KMS-11 (cell line): ENCODE measurements around the gene FRMD8.
A peak's percentile ranks its signal among the peaks of the same experiment; 100 is the strongest.

Experiments
- H2AFZ ChIP-seq: fragments of 200-600 bp; sonication (generic); 2 replicates; pipeline ENCODE4 v1.6.1; 2016; ENCODE audit warnings: antibody characterized with exemption, mixed run types, low read depth
- H3K27ac ChIP-seq: fragments of 200-600 bp; sonication (generic); 2 replicates; pipeline ENCODE4 v1.6.1; 2016; ENCODE audit warnings: mild to moderate bottlenecking, mixed run types
- H3K27me3 ChIP-seq: fragments of 200-600 bp; sonication (generic); 2 replicates; pipeline ENCODE4 v1.6.1; 2017; ENCODE audit warnings: mild to moderate bottlenecking, low read depth, mixed run types, moderate library complexity; ENCODE audit not compliant: insufficient read depth
- H3K36me3 ChIP-seq: fragments of 200-600 bp; sonication (generic); 2 replicates; pipeline ENCODE4 v1.6.1; 2017; ENCODE audit warnings: mild to moderate bottlenecking, mixed run types; ENCODE audit not compliant: insufficient read depth
- H3K4me1 ChIP-seq: fragments of 200-600 bp; sonication (generic); 2 replicates; pipeline ENCODE4 v1.6.1; 2016; ENCODE audit warnings: mild to moderate bottlenecking, low read depth, mixed run types; ENCODE audit not compliant: poor library complexity, severe bottlenecking
- H3K4me2 ChIP-seq: fragments of 200-600 bp; sonication (generic); 2 replicates; pipeline ENCODE4 v1.7.0; 2016; ENCODE audit warnings: mild to moderate bottlenecking, mixed run types
- H3K4me3 ChIP-seq: fragments of 200-600 bp; sonication (generic); IDR thresholded peaks from 2 replicates; pipeline ENCODE4 v1.6.1; 2017; ENCODE audit warnings: low read depth, low read length, mixed read lengths; ENCODE audit not compliant: insufficient read depth
- H3K79me2 ChIP-seq: fragments of 200-600 bp; sonication (generic); 2 replicates; pipeline ENCODE4 v1.6.1; 2016; ENCODE audit warnings: low read depth, mixed run types; ENCODE audit not compliant: insufficient read depth
- H3K9ac ChIP-seq: fragments of 200-600 bp; sonication (generic); 2 replicates; pipeline ENCODE4 v1.6.1; 2016; ENCODE audit warnings: mild to moderate bottlenecking, mixed run types
- H4K20me1 ChIP-seq: fragments of 200-600 bp; sonication (generic); 2 replicates; pipeline ENCODE4 v1.6.1; 2016; ENCODE audit warnings: mild to moderate bottlenecking, mixed run types; ENCODE audit not compliant: insufficient read depth
- TF ChIP-seq, protein P1 (sequence below): fragments of 200-600 bp; sonication (generic); conservative IDR thresholded peaks from 2 replicates; pipeline ENCODE4 v1.6.1; 2017; ENCODE audit warnings: low read depth, mild to moderate bottlenecking, antibody characterized with exemption, low read length, moderate library complexity, mixed read lengths

Gene FRMD8

DNA sequence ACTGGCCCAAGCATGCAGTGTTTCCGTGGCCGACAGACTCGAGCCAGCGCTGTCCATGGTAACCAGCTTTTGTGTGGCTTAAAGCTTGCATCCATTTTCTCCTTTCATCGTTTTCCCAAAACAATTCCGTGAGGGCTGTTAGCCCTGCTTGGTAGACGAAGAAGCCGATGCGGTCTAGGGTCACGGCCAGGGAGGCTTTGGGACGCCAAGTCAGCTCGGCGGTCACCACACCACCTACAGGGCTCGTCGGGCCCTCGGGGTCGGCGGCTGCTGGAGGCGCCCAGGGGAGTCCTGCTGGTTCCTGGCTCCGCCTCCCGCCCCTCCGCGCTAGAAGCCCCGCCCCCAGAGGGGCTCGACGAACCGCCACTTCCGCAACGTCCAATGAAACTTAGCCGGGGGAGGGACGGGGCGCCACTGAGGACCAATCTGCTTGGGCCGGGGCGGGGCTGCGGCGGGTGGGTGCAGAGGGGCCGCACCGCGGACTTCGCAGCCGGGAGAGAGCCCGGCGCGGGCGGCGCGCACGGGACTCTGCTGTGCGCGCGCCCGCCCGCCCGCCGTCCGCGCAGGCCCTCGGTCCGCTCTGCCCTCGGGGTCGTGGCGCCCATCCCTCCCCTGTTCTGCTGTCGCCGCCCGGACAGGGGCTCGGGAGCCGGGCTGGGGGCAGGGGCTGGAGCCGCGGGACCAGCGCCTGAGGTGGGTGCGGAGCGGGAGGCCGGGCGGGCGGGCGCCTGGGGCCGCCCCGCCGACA is 32.0 kb upstream of the FRMD8 start, which contains the start of gene TIGD3:
TSS of gene TIGD3 (plus strand) at position 487 of the 748 bp plus-strand sequence. CDS start 1,058 bp downstream, outside the sequence.
- no peak within 1 kb of the TSS for H3K27ac ChIP-seq
- TF ChIP-seq, protein P1, sequence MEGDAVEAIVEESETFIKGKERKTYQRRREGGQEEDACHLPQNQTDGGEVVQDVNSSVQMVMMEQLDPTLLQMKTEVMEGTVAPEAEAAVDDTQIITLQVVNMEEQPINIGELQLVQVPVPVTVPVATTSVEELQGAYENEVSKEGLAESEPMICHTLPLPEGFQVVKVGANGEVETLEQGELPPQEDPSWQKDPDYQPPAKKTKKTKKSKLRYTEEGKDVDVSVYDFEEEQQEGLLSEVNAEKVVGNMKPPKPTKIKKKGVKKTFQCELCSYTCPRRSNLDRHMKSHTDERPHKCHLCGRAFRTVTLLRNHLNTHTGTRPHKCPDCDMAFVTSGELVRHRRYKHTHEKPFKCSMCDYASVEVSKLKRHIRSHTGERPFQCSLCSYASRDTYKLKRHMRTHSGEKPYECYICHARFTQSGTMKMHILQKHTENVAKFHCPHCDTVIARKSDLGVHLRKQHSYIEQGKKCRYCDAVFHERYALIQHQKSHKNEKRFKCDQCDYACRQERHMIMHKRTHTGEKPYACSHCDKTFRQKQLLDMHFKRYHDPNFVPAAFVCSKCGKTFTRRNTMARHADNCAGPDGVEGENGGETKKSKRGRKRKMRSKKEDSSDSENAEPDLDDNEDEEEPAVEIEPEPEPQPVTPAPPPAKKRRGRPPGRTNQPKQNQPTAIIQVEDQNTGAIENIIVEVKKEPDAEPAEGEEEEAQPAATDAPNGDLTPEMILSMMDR: no peak
- H3K4me2 ChIP-seq: peak within 1 kb of the TSS; percentile 68
- peak within 1 kb of the TSS; percentile 78 for H2AFZ ChIP-seq
- no peaks in the 10 kb centered on the region for H3K36me3 ChIP-seq
- peaks cover 9% of the 10 kb centered on the region for H3K4me1 ChIP-seq
- H3K9ac ChIP-seq: peak within 1 kb of the TSS; percentile 42; the same call in 1 of the 2 replicates
- no peaks in the 10 kb centered on the region for H4K20me1 ChIP-seq
- H3K4me3 ChIP-seq: no peak within 1 kb of the TSS
- no peaks in the 10 kb centered on the region for H3K27me3 ChIP-seq
- no peaks in the 10 kb centered on the region for H3K79me2 ChIP-seq

DNA sequence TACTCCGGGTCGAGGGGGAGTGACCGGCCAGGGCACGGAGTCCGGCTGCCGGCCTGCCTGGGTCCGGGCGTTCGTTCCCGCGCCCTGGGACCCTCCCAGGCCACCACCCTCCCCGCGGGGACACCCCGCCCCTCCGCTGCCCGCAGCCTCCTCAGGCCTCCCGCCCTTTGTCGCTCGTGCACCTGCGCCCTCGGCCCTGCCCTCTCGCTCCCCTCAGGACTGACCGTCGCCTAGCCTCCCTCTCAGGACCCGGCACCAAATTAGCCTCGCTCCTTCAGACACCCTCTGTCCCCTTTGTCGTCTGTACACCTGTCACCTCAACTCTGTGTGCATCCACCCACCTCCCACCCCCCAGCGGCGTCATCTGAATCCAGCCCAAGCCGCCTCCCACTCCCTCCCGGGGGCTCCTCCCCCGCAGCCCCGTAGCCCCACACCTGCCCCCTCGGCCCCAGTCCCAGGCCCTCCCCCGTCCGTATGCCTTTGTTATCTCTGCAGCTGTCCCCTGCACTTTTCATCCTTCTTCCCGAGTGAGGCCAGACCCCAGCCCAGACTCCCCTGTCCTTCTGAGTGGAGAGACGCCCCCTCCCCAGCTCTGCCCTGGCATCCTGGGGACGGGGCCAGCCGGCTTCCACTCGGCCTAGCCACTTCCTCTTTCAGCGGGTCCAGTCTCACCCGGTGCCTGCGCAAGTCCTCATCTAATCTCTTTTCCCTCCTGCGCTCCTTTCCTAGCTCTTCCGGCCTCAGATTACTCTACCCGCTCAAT is 31.2 kb upstream of the FRMD8 start:
- Histone ChIP-seq H3K27me3 (no peaks in the 10 kb centered on the region), H3K9ac (peak overlapping the region; percentile 42; the same call in 1 of the 2 replicates), H3K27ac (no peak overlapping the region), H3K36me3 (no peaks in the 10 kb centered on the region), H2AFZ (peak overlapping the region; percentile 78), H3K79me2 (no peaks in the 10 kb centered on the region), H3K4me2 (peak overlapping the region; percentile 59), H3K4me1 (peaks cover 9% of the 10 kb centered on the region), H4K20me1 (no peaks in the 10 kb centered on the region), H3K4me3 (no peak overlapping the region)
- TF ChIP-seq, protein P1: no peak

DNA sequence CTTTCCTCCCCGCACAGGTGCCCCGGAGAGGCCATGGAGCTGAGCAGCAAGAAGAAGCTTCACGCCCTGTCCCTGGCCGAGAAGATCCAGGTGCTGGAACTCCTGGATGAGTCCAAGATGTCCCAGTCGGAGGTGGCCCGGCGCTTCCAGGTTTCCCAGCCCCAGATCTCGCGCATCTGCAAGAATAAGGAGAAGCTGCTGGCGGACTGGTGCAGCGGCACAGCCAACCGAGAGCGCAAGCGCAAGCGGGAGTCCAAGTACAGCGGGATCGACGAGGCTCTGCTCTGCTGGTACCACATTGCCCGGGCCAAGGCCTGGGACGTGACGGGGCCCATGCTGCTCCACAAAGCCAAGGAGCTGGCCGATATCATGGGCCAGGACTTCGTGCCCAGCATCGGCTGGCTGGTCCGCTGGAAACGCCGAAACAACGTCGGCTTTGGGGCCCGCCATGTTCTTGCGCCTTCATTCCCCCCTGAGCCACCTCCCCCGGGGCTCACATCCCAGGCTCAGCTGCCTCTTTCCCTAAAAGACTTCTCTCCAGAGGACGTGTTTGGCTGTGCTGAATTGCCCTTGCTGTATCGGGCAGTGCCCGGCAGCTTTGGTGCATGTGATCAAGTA is 30.6 kb upstream of the FRMD8 start:
- H3K4me3 ChIP-seq: no peak overlapping the region
- no peaks in the 10 kb centered on the region for H4K20me1 ChIP-seq
- H3K4me2 ChIP-seq: peak overlapping the region; percentile 59; the same call in 1 of the 2 replicates
- H2AFZ ChIP-seq: peak overlapping the region; percentile 18; the same call in 1 of the 2 replicates
- TF ChIP-seq, protein P1: no peak
- no peaks in the 10 kb centered on the region for H3K36me3 ChIP-seq
- H3K9ac ChIP-seq: no peak overlapping the region; the same call in 1 of the 2 replicates
- H3K4me1 ChIP-seq: peaks cover 9% of the 10 kb centered on the region
- no peaks in the 10 kb centered on the region for H3K79me2 ChIP-seq
- H3K27me3 ChIP-seq: no peaks in the 10 kb centered on the region
- H3K27ac ChIP-seq: no peak overlapping the region

DNA sequence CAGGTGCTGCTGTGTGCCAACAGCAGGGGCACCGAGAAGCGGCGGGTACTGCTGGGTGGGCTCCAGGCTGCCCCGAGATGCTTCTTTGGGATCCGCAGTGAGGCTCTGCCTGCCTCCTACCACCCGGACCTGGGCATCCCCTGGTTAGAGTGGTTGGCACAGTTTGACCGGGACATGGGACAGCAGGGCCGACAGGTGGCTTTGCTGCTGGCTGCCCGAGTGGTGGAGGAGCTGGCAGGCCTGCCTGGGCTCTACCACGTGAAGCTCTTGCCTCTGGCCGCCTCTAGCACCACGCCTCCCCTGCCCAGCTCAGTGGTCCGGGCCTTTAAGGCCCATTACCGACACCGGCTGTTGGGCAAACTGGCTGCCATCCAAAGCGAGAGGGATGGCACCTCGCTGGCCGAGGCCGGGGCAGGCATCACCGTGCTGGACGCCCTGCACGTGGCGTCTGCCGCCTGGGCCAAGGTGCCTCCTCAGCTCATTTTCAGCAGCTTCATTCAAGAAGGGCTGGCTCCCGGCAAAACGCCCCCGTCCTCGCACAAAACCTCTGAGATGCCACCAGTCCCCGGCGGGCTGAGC is 30.0 kb upstream of the FRMD8 start:
- TF ChIP-seq, protein P1: no peak
- Histone ChIP-seq H3K4me2 (no peak overlapping the region), H2AFZ (no peak overlapping the region), H3K9ac (no peak overlapping the region), H3K27ac (no peak overlapping the region), H3K4me3 (no peak overlapping the region), H4K20me1 (no peaks in the 10 kb centered on the region), H3K4me1 (peaks cover 9% of the 10 kb centered on the region), H3K36me3 (no peaks in the 10 kb centered on the region), H3K79me2 (no peaks in the 10 kb centered on the region), H3K27me3 (no peaks in the 10 kb centered on the region)
